AG10803 (cell line): ENCODE measurements around the gene RFNG.
A peak's percentile ranks its signal among the peaks of the same experiment; 100 is the strongest.

Source experiments
- DNase-seq: peaks from one replicate; pipeline ENCODE4 v3.0.0; 2010; ENCODE audit warnings: low read depth
- H3K4me3 ChIP-seq: 2 replicates; pipeline ENCODE4 v1.5.1; 2011; ENCODE audit warnings: mild to moderate bottlenecking, low read length, control low read depth
- TF ChIP-seq, protein P1 (sequence below): conservative IDR thresholded peaks from 2 replicates; pipeline ENCODE4 v1.5.1; 2011; ENCODE audit warnings: mild to moderate bottlenecking, low read length, control low read depth, inconsistent platforms

RFNG gene

GRCh38 chr17:82020572-82021106 lies 31.0 kb downstream of the RFNG start:
- TF ChIP-seq, protein P1, sequence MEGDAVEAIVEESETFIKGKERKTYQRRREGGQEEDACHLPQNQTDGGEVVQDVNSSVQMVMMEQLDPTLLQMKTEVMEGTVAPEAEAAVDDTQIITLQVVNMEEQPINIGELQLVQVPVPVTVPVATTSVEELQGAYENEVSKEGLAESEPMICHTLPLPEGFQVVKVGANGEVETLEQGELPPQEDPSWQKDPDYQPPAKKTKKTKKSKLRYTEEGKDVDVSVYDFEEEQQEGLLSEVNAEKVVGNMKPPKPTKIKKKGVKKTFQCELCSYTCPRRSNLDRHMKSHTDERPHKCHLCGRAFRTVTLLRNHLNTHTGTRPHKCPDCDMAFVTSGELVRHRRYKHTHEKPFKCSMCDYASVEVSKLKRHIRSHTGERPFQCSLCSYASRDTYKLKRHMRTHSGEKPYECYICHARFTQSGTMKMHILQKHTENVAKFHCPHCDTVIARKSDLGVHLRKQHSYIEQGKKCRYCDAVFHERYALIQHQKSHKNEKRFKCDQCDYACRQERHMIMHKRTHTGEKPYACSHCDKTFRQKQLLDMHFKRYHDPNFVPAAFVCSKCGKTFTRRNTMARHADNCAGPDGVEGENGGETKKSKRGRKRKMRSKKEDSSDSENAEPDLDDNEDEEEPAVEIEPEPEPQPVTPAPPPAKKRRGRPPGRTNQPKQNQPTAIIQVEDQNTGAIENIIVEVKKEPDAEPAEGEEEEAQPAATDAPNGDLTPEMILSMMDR, result no peak
- no peak overlapping the region for H3K4me3 ChIP-seq
- DNase-seq, result no peak

GRCh38 chr17:82019690-82020571 lies 31.7 kb downstream of the RFNG start:
- no peak overlapping the region for H3K4me3 ChIP-seq
- TF ChIP-seq, protein P1, result peak; percentile 62
- peak; percentile 16 for DNase-seq

DNA sequence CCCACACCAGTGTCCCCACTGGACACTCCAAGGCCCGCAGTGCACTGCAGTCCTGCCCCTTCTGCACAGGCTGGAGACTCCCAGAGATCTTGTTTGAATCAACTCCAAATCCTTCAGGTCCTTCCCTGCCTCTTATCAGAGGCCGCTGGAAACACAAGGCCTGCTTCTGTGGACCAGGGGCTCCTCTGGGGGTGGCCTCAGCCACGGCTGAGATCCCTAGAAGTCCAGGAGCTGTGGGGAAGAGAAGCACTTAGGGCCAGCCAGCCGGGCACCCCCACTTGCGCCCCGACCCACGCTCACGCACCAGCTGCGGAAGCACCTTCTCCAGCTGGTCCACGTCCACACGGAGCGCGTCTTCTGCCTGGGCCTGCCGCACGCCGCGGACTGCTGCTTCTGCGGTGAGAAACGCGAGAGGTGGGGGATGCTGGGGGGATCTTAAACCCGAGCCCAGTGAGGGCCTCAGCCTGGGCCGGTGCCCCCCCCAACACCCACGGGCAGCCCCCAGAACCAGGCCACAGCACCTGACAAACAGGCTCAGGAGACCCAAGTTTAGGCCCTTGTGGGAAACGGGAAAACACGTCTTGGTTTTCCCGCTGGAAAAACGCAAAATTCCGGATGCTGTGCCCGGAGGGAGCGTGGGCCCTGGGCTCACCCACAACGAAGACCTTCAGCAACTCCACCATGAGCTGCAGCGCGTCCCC lies 32.5 kb downstream of the RFNG start:
- TF ChIP-seq, protein P1, result no peak
- DNase-seq, result no peak
- H3K4me3 ChIP-seq, result no peak overlapping the region

DNA sequence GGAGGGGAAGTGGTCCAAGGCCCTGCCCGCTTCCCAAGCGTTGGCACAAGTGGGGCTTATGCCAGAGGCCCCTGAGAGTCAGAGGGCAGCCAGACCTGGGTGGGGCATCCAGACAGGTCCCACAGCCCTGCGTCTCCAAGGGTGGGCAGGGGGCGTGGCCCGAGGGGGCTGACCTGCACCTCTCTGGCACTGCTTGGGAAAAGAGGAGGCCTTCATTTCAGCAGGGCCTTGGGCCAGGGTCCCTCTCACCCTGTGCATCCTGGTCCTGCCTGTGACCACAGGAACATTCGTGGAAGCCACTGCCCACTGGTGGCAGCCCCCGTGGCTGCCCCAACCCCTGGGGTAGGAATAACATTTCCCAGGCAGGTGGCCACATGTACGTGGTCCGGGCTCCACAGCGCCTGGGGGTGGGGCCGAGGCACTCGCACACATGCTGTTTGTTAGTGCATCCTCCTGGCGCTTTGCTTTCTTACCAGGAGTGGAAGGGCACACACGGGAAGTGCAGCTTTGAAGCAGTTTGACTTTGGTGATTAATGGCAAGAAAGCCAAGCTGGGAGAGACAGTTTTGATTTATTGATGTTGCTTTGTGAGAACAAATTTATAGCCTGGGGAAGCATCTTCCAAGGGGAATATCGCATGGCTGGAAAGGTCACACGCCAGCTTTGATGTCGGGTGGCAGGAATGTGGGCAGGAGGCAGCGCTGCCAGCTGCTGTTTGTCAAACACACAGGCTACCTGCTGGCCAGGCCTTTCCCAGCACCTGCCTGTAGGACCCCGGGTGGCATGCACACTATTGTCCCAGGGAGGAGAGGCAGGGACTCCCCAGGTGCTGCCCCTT lies 33.2 kb downstream of the RFNG start:
- no peak overlapping the region for H3K4me3 ChIP-seq
- TF ChIP-seq, protein P1, result no peak
- DNase-seq, result no peak

GRCh38 chr17:82017612-82018151 lies 33.9 kb downstream of the RFNG start:
- H3K4me3 ChIP-seq, result no peak overlapping the region
- TF ChIP-seq, protein P1, result no peak
- DNase-seq, result no peak

DNA sequence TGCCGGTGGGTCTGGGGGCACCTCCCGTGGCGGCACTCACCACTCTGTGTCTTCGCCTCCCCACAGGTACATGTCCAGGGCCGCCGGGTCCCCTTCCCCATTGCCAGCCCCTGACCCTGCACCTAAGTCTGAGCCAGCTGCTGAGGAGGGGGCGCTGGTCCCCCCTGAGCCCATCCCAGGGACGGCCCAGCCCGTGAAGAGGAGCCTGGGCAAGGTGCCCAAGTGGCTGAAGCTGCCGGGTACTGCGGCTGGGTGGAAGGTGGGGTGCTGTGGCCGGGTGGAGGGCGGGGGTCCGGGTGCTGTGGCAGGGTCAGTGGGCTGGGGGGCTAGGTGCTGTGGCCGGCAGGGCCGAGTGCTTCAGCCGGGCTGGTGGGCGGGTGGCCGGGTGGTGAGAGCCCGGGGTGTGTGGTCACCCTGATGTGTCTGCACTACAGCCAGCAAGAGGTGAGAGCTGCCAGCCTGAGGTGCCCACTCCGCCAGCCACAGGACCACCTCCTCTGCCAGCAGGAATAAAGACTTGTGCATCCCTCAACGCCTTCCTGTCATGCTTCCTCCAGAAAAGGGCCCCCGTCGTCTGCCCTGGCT lies 34.6 kb downstream of the RFNG start:
- no peak for DNase-seq

More for the DNA sequence above, 34.6 kb downstream of the RFNG start:
- TF ChIP-seq, protein P1, result no peak
- no peak overlapping the region for H3K4me3 ChIP-seq
